HEK293 (cell line): ENCODE measurements around the gene SAMD4B.

Experiments
- GLI4 ChIP-seq: fragments of 450-650 bp; formaldehyde crosslinking; IDR thresholded peaks from 2 replicates; pipeline ENCODE4 v1.5.1; 2016; ENCODE audit warnings: missing biosample characterization, missing genetic modification characterization
- MZF1 ChIP-seq: fragments of 450-650 bp; formaldehyde crosslinking; IDR thresholded peaks from 2 replicates; pipeline ENCODE4 v1.5.1; 2017; ENCODE audit warnings: missing biosample characterization, missing genetic modification characterization, borderline replicate concordance
- OSR2 ChIP-seq: fragments of 450-650 bp; formaldehyde crosslinking; IDR thresholded peaks from 2 replicates; pipeline ENCODE4 v1.5.1; 2016; ENCODE audit warnings: missing biosample characterization, missing genetic modification characterization
- PRDM1 ChIP-seq: fragments of 450-650 bp; formaldehyde crosslinking; IDR thresholded peaks from 2 replicates; pipeline ENCODE4; 2016; ENCODE audit warnings: missing biosample characterization, missing genetic modification characterization
- REPIN1 ChIP-seq: fragments of 450-650 bp; formaldehyde crosslinking; IDR thresholded peaks from 2 replicates; pipeline ENCODE4 v1.5.1; 2017; ENCODE audit warnings: missing biosample characterization, missing genetic modification characterization, low read depth
- YY1 ChIP-seq: fragments of 450-650 bp; formaldehyde crosslinking; IDR thresholded peaks from 2 replicates; pipeline ENCODE4 v1.5.1; 2018; ENCODE audit warnings: missing biosample characterization, missing genetic modification characterization
- ZBTB17 ChIP-seq: fragments of 450-650 bp; formaldehyde crosslinking; IDR thresholded peaks from 2 replicates; pipeline ENCODE4 v1.5.1; 2016; ENCODE audit warnings: missing biosample characterization, missing genetic modification characterization
- ZBTB20 ChIP-seq: fragments of 450-650 bp; formaldehyde crosslinking; IDR thresholded peaks from 2 replicates; pipeline ENCODE4 v1.5.1; 2016; ENCODE audit warnings: missing biosample characterization, missing genetic modification characterization
- ZFP37 ChIP-seq: fragments of 450-650 bp; formaldehyde crosslinking; IDR thresholded peaks from 2 replicates; pipeline ENCODE4 v1.5.1; 2016; ENCODE audit warnings: missing biosample characterization, missing genetic modification characterization
- ZFP69B ChIP-seq: fragments of 450-650 bp; formaldehyde crosslinking; IDR thresholded peaks from 2 replicates; pipeline ENCODE4 v1.5.1; 2016; ENCODE audit warnings: missing biosample characterization, missing genetic modification characterization
- ZNF184 ChIP-seq: fragments of 450-650 bp; IDR thresholded peaks from 2 replicates; pipeline ENCODE4 v1.5.1; 2018; ENCODE audit warnings: missing biosample characterization, mild to moderate bottlenecking, missing genetic modification characterization
- ZNF223 ChIP-seq: fragments of 450-650 bp; formaldehyde crosslinking; IDR thresholded peaks from 2 replicates; pipeline ENCODE4 v1.5.1; 2016; ENCODE audit warnings: missing biosample characterization, missing genetic modification characterization
- ZNF324 ChIP-seq: fragments of 450-650 bp; formaldehyde crosslinking; IDR thresholded peaks from 2 replicates; pipeline ENCODE4 v1.5.1; 2016; ENCODE audit warnings: missing biosample characterization, missing genetic modification characterization
- ZNF394 ChIP-seq: fragments of 450-650 bp; formaldehyde crosslinking; IDR thresholded peaks from 2 replicates; pipeline ENCODE4 v1.5.1; 2016; ENCODE audit warnings: missing biosample characterization, missing genetic modification characterization, mild to moderate bottlenecking, moderate library complexity, borderline replicate concordance
- ZNF544 ChIP-seq: fragments of 450-650 bp; formaldehyde crosslinking; IDR thresholded peaks from 2 replicates; pipeline ENCODE4 v1.5.0; 2017; ENCODE audit warnings: missing biosample characterization, missing genetic modification characterization
- ZNF549 ChIP-seq: fragments of 450-650 bp; IDR thresholded peaks from 2 replicates; pipeline ENCODE4 v1.5.1; 2018; ENCODE audit warnings: missing biosample characterization, missing genetic modification characterization, mild to moderate bottlenecking, inconsistent platforms, moderate library complexity
- ZNF670 ChIP-seq: fragments of 450-650 bp; formaldehyde crosslinking; IDR thresholded peaks from 2 replicates; pipeline ENCODE4 v1.5.1; 2016; ENCODE audit warnings: missing biosample characterization, missing genetic modification characterization, low read depth
- TF ChIP-seq, protein P1 (sequence below): fragments of 450-650 bp; formaldehyde crosslinking; IDR thresholded peaks from 2 replicates; pipeline ENCODE4 v1.5.1; 2016; ENCODE audit warnings: missing biosample characterization, missing genetic modification characterization
- TF ChIP-seq, protein P2 (sequence below): fragments of 450-650 bp; formaldehyde crosslinking; IDR thresholded peaks from 2 replicates; pipeline ENCODE4 v1.5.1; 2016; ENCODE audit warnings: missing biosample characterization, missing genetic modification characterization, borderline replicate concordance
- TF ChIP-seq, protein P3 (sequence below): fragments of 450-650 bp; formaldehyde crosslinking; IDR thresholded peaks from 2 replicates; pipeline ENCODE4 v1.5.1; 2016; ENCODE audit warnings: missing biosample characterization, missing genetic modification characterization
- TF ChIP-seq, protein P4 (sequence below): fragments of 450-650 bp; formaldehyde crosslinking; IDR thresholded peaks from 2 replicates; pipeline ENCODE4 v1.5.1; 2016; ENCODE audit warnings: missing biosample characterization, missing genetic modification characterization
- TF ChIP-seq, protein P5 (sequence below): fragments of 450-650 bp; formaldehyde crosslinking; IDR thresholded peaks from 2 replicates; pipeline ENCODE4 v1.5.1; 2017; ENCODE audit warnings: missing biosample characterization, missing genetic modification characterization
- TF ChIP-seq, protein P6 (sequence below): fragments of 450-650 bp; formaldehyde crosslinking; IDR thresholded peaks from 2 replicates; pipeline ENCODE4 v1.5.1; 2016; ENCODE audit warnings: missing biosample characterization, missing genetic modification characterization, low read depth
- TF ChIP-seq, protein P7 (sequence below): fragments of 450-650 bp; formaldehyde crosslinking; IDR thresholded peaks from 2 replicates; pipeline ENCODE4 v1.5.1; 2016; ENCODE audit warnings: missing biosample characterization, missing genetic modification characterization
- TF ChIP-seq, protein P8 (sequence below): fragments of 450-650 bp; formaldehyde crosslinking; IDR thresholded peaks from 2 replicates; pipeline ENCODE4 v1.5.1; 2017; ENCODE audit warnings: missing biosample characterization, missing genetic modification characterization

SAMD4B gene

DNA sequence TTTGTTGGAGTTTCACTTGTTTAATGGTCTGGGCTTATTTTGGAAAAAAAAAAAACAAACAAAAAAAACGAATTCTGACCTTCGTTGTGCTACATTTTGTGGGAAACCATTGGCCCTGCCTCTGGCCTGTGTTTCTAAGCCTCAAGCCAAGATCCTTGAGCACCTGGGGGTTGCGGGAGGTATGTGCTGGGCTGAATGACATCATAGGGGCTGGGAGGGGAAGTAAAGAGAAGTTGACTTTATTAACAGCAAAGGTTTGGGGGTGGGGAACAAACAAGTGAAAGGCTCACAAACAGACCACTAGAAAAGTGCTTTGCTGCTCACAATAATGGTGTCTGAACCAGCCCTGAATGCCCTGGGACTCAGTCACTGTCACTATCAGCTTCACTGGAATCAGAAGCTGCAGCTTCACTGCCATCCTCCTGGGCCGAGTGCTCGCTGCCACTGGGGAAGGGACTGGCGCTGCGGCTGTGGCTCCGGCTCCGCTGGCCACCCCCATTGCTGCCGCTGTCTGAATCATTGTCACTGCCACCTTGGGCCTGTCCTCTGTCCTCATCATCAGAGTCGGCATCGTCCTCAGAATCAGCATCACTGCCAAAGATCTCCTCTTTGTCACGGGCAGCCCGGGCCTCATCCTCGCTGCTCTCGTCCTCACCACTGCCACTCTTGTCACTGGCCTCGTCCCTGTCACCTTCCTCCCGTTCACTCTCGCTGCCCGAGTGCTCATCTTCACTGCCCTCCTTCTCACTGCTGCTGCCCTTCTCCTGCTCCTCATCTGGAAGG is 43.6 kb downstream of the SAMD4B start (continued):
- TF ChIP-seq, protein P1, sequence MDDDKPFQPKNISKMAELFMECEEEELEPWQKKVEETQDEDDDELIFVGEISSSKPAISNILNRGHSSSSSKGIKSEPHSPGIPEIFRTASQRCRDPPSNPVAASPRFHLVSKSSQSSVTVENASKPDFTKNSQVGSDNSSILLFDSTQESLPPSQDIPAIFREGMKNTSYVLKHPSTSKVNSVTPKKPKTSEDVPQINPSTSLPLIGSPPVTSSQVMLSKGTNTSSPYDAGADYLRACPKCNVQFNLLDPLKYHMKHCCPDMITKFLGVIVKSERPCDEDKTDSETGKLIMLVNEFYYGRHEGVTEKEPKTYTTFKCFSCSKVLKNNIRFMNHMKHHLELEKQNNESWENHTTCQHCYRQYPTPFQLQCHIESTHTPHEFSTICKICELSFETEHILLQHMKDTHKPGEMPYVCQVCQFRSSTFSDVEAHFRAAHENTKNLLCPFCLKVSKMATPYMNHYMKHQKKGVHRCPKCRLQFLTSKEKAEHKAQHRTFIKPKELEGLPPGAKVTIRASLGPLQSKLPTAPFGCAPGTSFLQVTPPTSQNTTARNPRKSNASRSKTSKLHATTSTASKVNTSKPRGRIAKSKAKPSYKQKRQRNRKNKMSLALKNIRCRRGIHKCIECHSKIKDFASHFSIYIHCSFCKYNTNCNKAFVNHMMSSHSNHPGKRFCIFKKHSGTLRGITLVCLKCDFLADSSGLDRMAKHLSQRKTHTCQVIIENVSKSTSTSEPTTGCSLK (tag by site-specific recombination) = no peak
- TF ChIP-seq, protein P2, sequence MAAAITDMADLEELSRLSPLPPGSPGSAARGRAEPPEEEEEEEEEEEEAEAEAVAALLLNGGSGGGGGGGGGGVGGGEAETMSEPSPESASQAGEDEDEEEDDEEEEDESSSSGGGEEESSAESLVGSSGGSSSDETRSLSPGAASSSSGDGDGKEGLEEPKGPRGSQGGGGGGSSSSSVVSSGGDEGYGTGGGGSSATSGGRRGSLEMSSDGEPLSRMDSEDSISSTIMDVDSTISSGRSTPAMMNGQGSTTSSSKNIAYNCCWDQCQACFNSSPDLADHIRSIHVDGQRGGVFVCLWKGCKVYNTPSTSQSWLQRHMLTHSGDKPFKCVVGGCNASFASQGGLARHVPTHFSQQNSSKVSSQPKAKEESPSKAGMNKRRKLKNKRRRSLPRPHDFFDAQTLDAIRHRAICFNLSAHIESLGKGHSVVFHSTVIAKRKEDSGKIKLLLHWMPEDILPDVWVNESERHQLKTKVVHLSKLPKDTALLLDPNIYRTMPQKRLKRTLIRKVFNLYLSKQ (tag by site-specific recombination) = no peak
- TF ChIP-seq REPIN1 (tag by site-specific recombination) (no peak), ZNF394 (tag by site-specific recombination) (no peak), ZFP37 (tag by site-specific recombination) (no peak), ZNF670 (no peak), ZBTB17 (tag by site-specific recombination) (peak; percentile 49), MZF1 (no peak), ZNF223 (tag by site-specific recombination) (no peak), ZNF549 (tag by site-specific recombination) (no peak), ZBTB20 (tag by site-specific recombination) (no peak), ZNF184 (tag by site-specific recombination) (no peak), ZFP69B (no peak), PRDM1 (peak; percentile 93), GLI4 (tag by site-specific recombination) (no peak), ZNF324 (tag by site-specific recombination) (no peak), ZNF544 (no peak), YY1 (tag by site-specific recombination) (no peak), OSR2 (no peak)
- TF ChIP-seq, protein P3, sequence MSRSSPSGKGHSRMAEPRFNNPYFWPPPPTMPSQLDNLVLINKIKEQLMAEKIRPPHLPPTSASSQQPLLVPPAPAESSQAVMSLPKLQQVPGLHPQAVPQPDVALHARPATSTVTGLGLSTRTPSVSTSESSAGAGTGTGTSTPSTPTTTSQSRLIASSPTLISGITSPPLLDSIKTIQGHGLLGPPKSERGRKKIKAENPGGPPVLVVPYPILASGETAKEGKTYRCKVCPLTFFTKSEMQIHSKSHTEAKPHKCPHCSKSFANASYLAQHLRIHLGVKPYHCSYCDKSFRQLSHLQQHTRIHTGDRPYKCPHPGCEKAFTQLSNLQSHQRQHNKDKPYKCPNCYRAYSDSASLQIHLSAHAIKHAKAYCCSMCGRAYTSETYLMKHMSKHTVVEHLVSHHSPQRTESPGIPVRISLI (tag by site-specific recombination) = no peak
- TF ChIP-seq, protein P4, sequence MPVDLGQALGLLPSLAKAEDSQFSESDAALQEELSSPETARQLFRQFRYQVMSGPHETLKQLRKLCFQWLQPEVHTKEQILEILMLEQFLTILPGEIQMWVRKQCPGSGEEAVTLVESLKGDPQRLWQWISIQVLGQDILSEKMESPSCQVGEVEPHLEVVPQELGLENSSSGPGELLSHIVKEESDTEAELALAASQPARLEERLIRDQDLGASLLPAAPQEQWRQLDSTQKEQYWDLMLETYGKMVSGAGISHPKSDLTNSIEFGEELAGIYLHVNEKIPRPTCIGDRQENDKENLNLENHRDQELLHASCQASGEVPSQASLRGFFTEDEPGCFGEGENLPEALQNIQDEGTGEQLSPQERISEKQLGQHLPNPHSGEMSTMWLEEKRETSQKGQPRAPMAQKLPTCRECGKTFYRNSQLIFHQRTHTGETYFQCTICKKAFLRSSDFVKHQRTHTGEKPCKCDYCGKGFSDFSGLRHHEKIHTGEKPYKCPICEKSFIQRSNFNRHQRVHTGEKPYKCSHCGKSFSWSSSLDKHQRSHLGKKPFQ (tag by site-specific recombination) = no peak
- TF ChIP-seq, protein P5, sequence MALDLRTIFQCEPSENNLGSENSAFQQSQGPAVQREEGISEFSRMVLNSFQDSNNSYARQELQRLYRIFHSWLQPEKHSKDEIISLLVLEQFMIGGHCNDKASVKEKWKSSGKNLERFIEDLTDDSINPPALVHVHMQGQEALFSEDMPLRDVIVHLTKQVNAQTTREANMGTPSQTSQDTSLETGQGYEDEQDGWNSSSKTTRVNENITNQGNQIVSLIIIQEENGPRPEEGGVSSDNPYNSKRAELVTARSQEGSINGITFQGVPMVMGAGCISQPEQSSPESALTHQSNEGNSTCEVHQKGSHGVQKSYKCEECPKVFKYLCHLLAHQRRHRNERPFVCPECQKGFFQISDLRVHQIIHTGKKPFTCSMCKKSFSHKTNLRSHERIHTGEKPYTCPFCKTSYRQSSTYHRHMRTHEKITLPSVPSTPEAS (tag by site-specific recombination) = no peak
- TF ChIP-seq, protein P6, sequence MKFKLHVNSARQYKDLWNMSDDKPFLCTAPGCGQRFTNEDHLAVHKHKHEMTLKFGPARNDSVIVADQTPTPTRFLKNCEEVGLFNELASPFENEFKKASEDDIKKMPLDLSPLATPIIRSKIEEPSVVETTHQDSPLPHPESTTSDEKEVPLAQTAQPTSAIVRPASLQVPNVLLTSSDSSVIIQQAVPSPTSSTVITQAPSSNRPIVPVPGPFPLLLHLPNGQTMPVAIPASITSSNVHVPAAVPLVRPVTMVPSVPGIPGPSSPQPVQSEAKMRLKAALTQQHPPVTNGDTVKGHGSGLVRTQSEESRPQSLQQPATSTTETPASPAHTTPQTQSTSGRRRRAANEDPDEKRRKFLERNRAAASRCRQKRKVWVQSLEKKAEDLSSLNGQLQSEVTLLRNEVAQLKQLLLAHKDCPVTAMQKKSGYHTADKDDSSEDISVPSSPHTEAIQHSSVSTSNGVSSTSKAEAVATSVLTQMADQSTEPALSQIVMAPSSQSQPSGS (tag by site-specific recombination) = peak; percentile 77
- TF ChIP-seq, protein P7, sequence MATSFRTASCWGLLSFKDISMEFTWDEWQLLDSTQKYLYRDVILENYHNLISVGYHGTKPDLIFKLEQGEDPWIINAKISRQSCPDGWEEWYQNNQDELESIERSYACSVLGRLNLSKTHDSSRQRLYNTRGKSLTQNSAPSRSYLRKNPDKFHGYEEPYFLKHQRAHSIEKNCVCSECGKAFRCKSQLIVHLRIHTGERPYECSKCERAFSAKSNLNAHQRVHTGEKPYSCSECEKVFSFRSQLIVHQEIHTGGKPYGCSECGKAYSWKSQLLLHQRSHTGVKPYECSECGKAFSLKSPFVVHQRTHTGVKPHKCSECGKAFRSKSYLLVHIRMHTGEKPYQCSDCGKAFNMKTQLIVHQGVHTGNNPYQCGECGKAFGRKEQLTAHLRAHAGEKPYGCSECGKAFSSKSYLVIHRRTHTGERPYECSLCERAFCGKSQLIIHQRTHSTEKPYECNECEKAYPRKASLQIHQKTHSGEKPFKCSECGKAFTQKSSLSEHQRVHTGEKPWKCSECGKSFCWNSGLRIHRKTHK (tag by site-specific recombination) = no peak
- TF ChIP-seq, protein P8, sequence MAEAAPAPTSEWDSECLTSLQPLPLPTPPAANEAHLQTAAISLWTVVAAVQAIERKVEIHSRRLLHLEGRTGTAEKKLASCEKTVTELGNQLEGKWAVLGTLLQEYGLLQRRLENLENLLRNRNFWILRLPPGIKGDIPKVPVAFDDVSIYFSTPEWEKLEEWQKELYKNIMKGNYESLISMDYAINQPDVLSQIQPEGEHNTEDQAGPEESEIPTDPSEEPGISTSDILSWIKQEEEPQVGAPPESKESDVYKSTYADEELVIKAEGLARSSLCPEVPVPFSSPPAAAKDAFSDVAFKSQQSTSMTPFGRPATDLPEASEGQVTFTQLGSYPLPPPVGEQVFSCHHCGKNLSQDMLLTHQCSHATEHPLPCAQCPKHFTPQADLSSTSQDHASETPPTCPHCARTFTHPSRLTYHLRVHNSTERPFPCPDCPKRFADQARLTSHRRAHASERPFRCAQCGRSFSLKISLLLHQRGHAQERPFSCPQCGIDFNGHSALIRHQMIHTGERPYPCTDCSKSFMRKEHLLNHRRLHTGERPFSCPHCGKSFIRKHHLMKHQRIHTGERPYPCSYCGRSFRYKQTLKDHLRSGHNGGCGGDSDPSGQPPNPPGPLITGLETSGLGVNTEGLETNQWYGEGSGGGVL (tag by site-specific recombination) = no peak
